ENCODE results near the gene GLB1L2. TPM values are rescaled to one million over a fixed set of nuclear protein-coding genes. Genes with fewer than 3 reads are reported as not detected.

The GLB1L2 gene
- total and polyA plus RNA-seq, 3 donors from 2014 or later, result 18.5 to 29.9 (median 29.1) TPM

GRCh38 chr11:134291196-134291595 is 40.6 kb upstream of the GLB1L2 start:
- Histone ChIP-seq H3K4me3 (no peak overlapping the region), H3K27ac (no peak overlapping the region), H3K36me3 (ENCODE audit: low read depth, missing control alignments) (no peaks in the 10 kb centered on the region), H3K27me3 (no peaks in the 10 kb centered on the region), H3K9me3 (no peaks in the 10 kb centered on the region), H3K4me1 (no peaks in the 10 kb centered on the region)
- TF ChIP-seq POLR2A (IDR thresholded peaks at IDR 0.05) (no peak), CTCF (IDR thresholded peaks at IDR 0.05) (no peak)
- no peak for DNase-seq
- 94 to 98% methylated on average over 6 of the region's 6 CpGs for WGBS, 2 donors
- intact Hi-C loops (cut with DNase I; ENCODE audit: low total_unique reads), result no loop called here

- WGBS, 2 donors, result 87 to 95% methylated on average over 12 to 15 of the region's 15 CpGs
- TF ChIP-seq POLR2A (IDR thresholded peaks at IDR 0.05), result no peak
- no peaks in the 10 kb centered on the region for H3K36me3 ChIP-seq (ENCODE audit: low read depth, missing control alignments)
- H3K27me3 ChIP-seq, result no peaks in the 10 kb centered on the region
- no peaks in the 10 kb centered on the region for H3K4me1 ChIP-seq
- H3K9me3 ChIP-seq, result no peaks in the 10 kb centered on the region
- intact Hi-C loops (cut with DNase I; ENCODE audit: low total_unique reads), result no loop called here
- H3K4me3 ChIP-seq, result no peak overlapping the region
- H3K27ac ChIP-seq, result no peak overlapping the region
- DNase-seq, result no peak
Measured at GRCh38 chr11:134292661-134293060, 39.1 kb upstream of the GLB1L2 start.

GRCh38 chr11:134293119-134294113 is 38.4 kb upstream of the GLB1L2 start:
- DNase-seq, result no peak
- no peaks in the 10 kb centered on the region for H3K27me3 ChIP-seq
- H3K9me3 ChIP-seq, result no peaks in the 10 kb centered on the region
- TF ChIP-seq POLR2A (IDR thresholded peaks at IDR 0.05) (no peak), CTCF (IDR thresholded peaks at IDR 0.05) (no peak)
- no peaks in the 10 kb centered on the region for H3K36me3 ChIP-seq (ENCODE audit: low read depth, missing control alignments)
- H3K4me1 ChIP-seq, result no peaks in the 10 kb centered on the region
- H3K27ac ChIP-seq, result no peak overlapping the region
- H3K4me3 ChIP-seq, result no peak overlapping the region
- intact Hi-C loops (cut with DNase I; ENCODE audit: low total_unique reads), result no loop called here
- WGBS, 2 donors, result 85 to 88% methylated on average over 20 of the region's 20 CpGs

GRCh38 chr11:134294664-134295063 is 37.1 kb upstream of the GLB1L2 start:
- 87 to 88% methylated on average over 9 of the region's 9 CpGs for WGBS, 2 donors
- Histone ChIP-seq H3K9me3 (no peaks in the 10 kb centered on the region), H3K4me3 (no peak overlapping the region), H3K27ac (no peak overlapping the region), H3K27me3 (no peaks in the 10 kb centered on the region), H3K4me1 (no peaks in the 10 kb centered on the region), H3K36me3 (ENCODE audit: low read depth, missing control alignments) (no peaks in the 10 kb centered on the region)
- no peak for DNase-seq
- no peak for TF ChIP-seq CTCF (IDR thresholded peaks at IDR 0.05)
- no peak for TF ChIP-seq POLR2A (IDR thresholded peaks at IDR 0.05)
- intact Hi-C loops (cut with DNase I; ENCODE audit: low total_unique reads), result no loop called here

- no peak for DNase-seq
- Histone ChIP-seq H3K27ac (no peak overlapping the region), H3K27me3 (no peaks in the 10 kb centered on the region), H3K9me3 (no peaks in the 10 kb centered on the region), H3K4me3 (no peak overlapping the region), H3K4me1 (no peaks in the 10 kb centered on the region), H3K36me3 (ENCODE audit: low read depth, missing control alignments) (no peaks in the 10 kb centered on the region)
- WGBS, 2 donors, result 85 to 88% methylated on average over 12 of the region's 12 CpGs
- intact Hi-C loops (cut with DNase I; ENCODE audit: low total_unique reads), result no loop called here
- no peak for TF ChIP-seq CTCF (IDR thresholded peaks at IDR 0.05)
- TF ChIP-seq POLR2A (IDR thresholded peaks at IDR 0.05), result no peak
Measured at GRCh38 chr11:134312223-134312622, 19.6 kb upstream of the GLB1L2 start.

All from testis (tissue), 3 donors.